Measurements from ENCODE around the gene AHSA1.

Gene AHSA1

GRCh38 chr14:77470224-77470870, 12.5 kb downstream of the AHSA1 start:
- DNase-seq: no peak

DNA sequence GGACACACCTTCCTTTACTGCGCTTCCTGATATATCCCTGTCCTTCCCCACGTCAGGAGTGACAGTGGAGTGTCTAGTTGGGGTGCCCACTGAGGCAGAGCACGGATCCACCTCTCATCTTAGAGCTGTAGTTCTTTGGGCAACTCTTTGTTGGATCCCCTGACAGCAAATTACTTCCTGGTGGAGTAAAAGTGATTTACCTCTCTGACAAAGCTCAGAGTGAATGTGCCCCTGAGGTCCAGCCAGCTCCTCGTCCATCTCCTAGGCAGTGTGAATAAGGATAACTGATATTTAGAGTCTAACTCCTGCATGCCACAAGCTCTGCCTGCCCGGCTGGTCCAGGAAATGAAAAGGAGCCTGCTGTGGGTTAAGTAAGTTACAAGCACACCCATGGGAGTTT, 16.0 kb downstream of the AHSA1 start:
- DNase-seq: no peak

DNA sequence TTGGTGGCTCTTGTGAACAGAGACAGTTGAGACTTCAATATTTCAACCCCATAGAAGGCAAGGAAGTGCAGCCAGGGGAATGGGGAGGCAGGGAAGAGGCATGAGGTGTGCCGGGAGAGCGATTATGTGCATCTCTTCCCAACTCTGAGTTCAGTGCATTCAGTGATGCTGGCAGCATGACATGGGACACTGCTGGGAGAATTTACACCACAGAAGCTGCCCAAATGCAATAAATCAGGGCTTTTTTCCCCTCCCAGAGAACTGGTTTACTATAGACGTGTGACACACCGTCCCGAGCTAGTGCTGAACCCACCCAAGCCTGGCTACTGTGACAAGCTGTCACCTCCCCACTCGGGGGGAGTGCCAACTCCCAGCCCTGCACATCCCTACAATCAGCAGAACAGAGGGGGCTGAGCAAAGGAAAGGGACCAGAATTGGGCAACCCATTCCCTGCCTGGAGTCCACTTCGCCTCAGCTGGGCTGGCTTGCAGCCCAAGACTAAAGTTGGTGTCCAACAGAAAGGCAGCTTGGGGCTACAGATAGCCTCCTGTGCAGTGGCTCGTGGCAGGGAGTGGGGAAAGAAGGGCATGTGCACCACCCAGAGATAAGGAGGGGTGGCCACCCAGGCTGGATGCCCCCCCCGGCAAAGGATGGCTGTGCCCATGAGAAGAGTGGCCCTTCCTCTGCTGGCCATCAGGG, 16.7 kb downstream of the AHSA1 start:
- DNase-seq: no peak

- DNase-seq: no peak
Observed at GRCh38 chr14:77475432-77476115, 17.7 kb downstream of the AHSA1 start.

- no peak for DNase-seq
Observed at GRCh38 chr14:77478029-77478428, 20.1 kb downstream of the AHSA1 start.

DNA sequence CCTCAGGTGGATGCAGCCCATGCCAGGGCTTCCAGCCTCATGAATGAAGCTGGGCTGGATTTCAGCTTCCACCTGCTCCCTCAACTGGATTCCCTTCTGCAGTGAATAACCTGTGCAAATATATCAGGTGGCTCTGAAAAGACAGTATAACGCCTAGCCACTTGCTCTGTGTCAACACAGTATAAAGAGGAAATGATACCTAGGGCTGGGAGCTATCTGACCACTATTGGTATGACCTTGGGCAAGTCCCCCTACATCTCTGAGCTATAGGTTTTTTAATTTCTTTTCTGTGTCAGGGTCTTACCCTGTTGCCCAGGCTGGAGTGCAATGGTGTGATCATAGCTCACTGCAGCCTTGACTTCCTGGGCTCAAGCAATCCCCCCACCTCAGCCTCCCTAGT, 20.9 kb downstream of the AHSA1 start:
- DNase-seq: no peak

GRCh38 chr14:77482422-77482821, 24.5 kb downstream of the AHSA1 start:
- DNase-seq: no peak

- DNase-seq: no peak
Observed at GRCh38 chr14:77485256-77485655, 27.4 kb downstream of the AHSA1 start.

DNA sequence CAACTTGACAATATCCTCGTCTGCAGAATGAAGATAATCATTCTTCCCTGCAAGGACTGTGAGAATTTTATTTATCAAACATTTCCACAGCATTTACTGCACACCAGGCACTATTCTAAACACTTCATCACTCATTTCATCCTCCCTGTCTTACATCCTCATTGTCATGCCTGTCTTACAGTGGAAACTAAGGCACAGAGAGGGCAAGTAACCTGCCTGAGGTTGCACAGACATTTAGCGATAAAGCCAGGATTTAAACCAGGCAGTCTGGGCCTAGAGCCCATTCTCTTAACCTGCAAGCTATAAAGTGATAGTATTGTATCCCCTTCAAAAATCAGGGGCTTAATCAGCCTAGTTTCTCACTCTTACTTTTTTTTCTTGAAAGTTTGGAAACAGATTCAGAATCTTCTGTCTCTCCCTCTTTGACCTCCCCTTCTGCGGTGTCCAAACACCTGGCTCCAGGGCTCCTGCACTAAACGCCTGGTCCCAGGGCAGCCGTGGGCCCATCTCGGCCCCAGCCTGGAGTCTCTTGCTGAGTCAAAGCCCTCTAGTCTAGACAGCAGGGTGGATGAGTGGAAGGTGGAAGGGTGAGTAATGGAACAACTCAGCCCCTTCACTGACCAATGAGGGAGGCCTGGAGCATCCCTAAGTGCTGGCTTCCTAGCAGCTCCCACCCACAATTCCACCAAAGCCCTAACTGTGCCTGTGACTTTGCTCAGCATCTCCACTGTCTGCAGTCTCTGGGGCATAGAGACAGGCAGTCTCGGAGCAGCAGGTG, 28.2 kb downstream of the AHSA1 start:
- no peak for DNase-seq

DNA sequence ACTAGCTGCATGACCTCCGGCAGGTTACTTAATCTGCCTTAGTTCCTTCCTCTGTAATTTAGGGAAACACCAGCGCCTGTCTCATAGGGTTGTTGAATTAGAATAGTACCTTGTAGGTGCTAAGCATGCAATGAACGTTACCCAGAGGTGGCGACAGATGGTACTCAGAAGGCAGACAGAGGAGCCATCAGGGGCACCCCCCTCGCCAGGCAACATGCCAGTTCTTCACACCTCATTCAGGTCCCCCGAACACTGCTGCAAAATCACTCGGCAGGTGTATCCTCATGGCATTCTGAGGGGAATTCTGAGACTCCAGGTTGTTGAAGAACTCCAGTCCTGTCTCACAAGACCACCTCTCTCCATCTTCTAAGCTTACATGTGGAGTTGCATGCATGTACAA, 30.7 kb downstream of the AHSA1 start:
- no peak for DNase-seq

DNA sequence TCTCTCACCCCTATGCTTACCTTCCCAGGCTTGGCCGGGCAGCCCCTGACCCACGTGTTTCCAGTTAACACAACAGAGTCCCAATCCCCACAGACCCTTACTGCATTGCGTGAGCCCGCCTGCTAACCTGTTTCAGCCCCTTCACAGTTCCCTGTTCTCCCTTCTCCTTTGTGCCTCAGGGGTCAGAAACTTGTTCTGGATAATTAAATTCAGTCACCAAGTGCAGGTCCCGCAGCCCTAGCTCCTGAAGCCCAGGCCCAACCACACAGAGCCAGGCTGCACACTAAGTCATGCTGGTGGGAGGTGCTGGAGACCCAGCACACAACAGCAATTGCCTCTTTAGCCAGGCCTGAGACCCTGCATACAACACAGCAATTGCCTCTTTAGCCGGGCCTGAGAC, 31.1 kb downstream of the AHSA1 start:
- DNase-seq: no peak

GRCh38 chr14:77490347-77490986, 32.6 kb downstream of the AHSA1 start:
- no peak for DNase-seq

DNA sequence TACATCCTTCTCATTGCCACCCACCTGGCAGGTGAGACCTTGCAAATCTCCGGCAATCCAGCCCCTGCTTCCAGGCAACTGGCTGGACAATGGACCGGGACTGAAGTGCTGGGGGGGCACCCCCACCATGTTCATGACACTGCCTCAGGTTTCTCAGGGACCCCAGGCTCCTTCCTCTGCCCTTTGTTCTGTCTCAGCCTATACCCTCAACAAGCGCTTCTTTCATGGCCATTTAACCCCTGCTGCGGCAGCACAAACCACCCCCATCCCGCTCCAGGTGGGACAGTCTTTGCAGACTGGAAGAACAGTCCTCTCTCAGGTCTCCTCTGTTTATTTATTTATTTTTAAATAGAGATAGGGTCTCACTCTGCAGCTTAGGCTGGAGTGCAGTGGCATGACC, 33.2 kb downstream of the AHSA1 start:
- no peak for DNase-seq

DNA sequence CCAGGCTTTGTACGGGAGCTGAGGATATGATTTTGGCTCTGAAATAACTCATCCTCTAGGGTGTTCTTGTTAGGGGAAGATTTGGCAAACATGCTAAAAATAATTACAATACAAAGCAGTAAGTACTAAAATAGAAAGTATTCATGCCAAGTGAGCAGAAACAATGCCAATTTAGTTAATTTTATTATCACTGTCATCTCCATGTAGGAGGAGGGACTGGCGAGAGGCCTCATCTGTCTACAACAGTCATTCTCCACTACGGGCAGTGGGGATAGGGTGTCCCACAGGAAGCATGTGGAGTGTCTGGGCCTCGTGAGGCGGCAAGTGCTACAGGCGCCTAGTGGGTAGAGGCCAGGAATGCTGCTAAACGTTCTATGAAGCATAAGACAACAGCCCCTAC, 37.4 kb downstream of the AHSA1 start:
- peak in 4 of 56 donors; percentile 4 to 8 (median 6) for DNase-seq

DNA sequence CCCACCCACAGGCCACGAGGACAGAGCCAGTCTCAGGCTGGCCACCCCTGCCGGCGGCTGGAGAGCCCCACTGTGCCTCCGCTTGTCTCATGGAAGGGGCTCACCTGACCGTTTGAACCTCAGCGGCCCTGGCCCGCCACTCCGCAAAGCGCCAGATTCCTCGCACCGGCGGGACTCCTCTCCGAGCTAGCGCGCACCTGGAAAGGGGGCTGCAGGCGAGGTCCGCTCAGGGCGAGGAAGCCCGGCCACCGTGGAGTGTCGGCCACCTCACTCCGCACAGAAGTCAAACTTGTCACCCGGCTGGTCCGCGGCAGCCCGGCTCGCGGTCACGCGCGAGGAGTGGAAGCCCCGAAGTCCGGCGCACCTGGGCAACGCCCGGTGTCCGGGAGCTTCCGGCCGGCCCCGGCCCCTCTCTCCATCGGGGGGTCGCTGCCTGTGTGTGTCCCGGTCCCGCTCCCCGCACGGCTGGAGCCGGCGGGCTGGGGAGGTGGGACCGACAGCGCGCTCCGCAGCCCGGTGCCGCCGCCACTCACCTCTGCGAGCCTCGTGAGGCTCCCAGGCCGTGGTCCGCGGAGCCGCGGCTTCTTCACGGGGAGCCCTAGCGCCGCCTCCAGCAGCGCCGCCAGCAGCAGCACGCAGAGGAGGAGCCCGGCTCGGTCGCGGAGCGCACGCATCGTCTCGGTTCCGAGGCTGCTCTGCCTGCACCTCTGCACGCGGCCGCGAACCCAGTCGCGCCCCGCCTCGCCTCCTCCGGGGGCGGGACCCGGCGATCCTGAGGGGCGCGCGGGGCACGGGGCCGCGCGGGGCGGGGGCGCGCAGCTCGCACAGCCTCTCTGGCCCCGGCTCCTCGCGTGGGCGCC, 40.5 kb downstream of the AHSA1 start, which contains the start of gene ISM2:
TSS of gene ISM2 (minus strand) at position 697 of the 860 bp plus-strand sequence. CDS start at position 674, 23 bp downstream.
- DNase-seq: peak in 5 of 56 donors; percentile 6 to 15 (median 11)

DNA sequence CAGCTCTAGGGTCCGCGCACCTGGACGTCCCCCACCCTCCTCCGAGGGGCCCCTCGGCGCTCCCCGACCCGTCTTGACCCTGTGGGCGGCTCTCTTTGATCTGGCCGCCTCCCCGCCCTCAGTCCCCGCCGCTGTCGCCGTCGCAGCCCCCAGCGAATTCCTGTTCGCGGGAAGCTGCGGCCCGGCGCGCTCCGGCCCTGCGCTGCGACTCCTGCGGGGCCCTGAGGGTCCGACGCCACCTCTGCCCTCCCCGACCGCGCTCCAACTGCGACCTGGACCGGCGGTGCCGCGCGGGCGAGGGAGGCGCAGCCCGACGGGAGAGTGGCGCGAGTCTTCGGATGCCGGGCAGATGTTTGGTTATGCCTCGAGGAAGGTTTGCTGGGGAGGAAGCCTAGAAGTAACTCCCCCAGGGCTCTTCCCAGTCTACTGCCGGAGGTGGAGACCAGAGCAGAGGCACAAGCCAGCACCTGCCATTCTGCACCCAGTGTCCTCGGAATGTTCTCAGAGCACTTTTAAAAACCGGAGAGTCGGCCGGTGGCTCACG, 41.2 kb downstream of the AHSA1 start:
- DNase-seq: no peak

DNA sequence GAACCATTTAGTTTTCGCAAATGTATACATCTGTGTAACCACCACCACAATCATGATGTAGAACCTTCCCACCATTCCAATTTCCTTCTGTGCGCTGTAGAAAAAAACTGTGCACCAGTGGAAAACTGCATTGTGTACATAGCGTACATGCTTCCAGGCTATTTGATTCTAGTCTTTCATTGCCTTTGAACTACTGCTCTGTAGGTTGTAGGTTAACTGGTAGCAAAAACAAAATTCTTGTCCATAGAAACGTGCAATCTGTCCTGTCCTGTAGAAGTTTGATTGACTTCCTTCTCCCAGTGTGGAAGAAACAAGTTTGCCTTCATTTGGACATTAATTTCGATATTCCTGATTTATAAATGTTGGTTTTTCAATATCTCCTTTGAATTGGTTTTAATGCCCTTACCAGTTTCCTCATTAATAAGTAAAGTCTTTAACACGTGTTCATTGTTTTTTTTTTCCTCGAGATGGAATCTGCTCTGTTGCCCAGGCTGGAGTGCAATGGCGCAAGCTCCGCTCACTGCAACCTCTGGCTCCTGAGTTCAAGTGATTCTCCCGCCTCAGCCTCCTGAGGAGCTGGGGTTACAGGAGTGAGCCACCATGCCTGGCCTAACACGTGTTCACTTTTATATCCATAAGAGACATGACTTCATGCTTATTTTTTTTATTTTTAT, 44.4 kb downstream of the AHSA1 start:
- no peak for DNase-seq

GRCh38 chr14:77503138-77503537, 45.2 kb downstream of the AHSA1 start:
- DNase-seq: no peak

- DNase-seq: no peak
Observed at GRCh38 chr14:77505031-77505430, 47.1 kb downstream of the AHSA1 start.
